Measurements from ENCODE around the gene JPH2. TPM values are rescaled to one million over a fixed set of nuclear protein-coding genes. Genes with fewer than 3 reads are reported as not detected.

The JPH2 gene
- total and polyA plus RNA-seq, 2 of the 4 experiments (the other 2 are of a cell fraction), result 0.44 to 0.54 TPM

- no TSS peak for BruUV-seq (replicated peaks)
- ChIA-PET POLR2A (ENCODE audit: unreplicated experiment) (no interaction called here), CTCF (no interaction called here)
These were observed 102.1 kb downstream of the JPH2 start for GRCh38 chr20:44084891-44085290.

More at GRCh38 chr20:44084891-44085290, 102.1 kb downstream of the JPH2 start:
- no peak overlapping the region for H2AFZ ChIP-seq (replicated peaks; ENCODE audit: low read length, poor library complexity)
- H3K9ac ChIP-seq (ENCODE audit: low read depth, low read length), result no peak overlapping the region
- in situ Hi-C loops (cut with MboI; ENCODE audit: low sequenced_read_pairs) (loop anchor here (5.0 kb wide), 2 partner anchors 333 to 548 kb away; no protein-coding TSS in a partner anchor), intact Hi-C loops (cut with micrococcal nuclease) (loop anchor here (5.0 kb wide), 1 partner anchor 623 kb away; no protein-coding TSS in a partner anchor), dilution Hi-C loops (cut with HindIII; ENCODE audit: low sequenced_read_pairs, unreplicated experiment) (no loop called here)
- no peak overlapping the region for H3K4ac ChIP-seq (ENCODE audit: low read depth, low read length)
- no peak overlapping the region for H3K14ac ChIP-seq (replicated peaks; ENCODE audit: low read depth, low read length)
- no peaks in the 10 kb centered on the region for H3K27me3 ChIP-seq (ENCODE audit: control insufficient read depth, insufficient read depth, low read length)
- H4K91ac ChIP-seq (ENCODE audit: insufficient read depth, low read depth, low read length), result no peak overlapping the region
- H4K20me1 ChIP-seq (ENCODE audit: insufficient read depth, low read length), result no peaks in the 10 kb centered on the region
- H3K9me3 ChIP-seq (ENCODE audit: control insufficient read depth, insufficient read depth, low read length), result no peaks in the 10 kb centered on the region
- no peak overlapping the region for H2BK20ac ChIP-seq (ENCODE audit: low read depth, low read length)
- no peak for DNase-seq
- peaks cover 4% of the 10 kb centered on the region for H3K9me1 ChIP-seq (ENCODE audit: insufficient read depth, low read length)
- H2AK9ac ChIP-seq (replicated peaks; ENCODE audit: low read depth, low read length, poor library complexity), result no peak overlapping the region
- no peaks in the 10 kb centered on the region for H3K36me3 ChIP-seq (ENCODE audit: control insufficient read depth, insufficient read depth, low read length)
- no peak overlapping the region for H3K4me2 ChIP-seq (ENCODE audit: low read depth, low read length)
- H3K18ac ChIP-seq (ENCODE audit: low read depth, low read length), result no peak overlapping the region
- no peak overlapping the region for H2BK5ac ChIP-seq (ENCODE audit: low read depth, low read length, poor library complexity, severe bottlenecking)
- no peak overlapping the region for H2AK5ac ChIP-seq (ENCODE audit: low read depth, low read length)
- ATAC-seq (ENCODE audit: low read depth), result no peak
- 96% methylated on average over 5 of the region's 7 CpGs; no CpG with 5 or more reads in 1 of the 2 experiments for WGBS, 2 experiments (ENCODE audit: extremely low coverage in 2 of 2, insufficient read length in 1 of 2)
- H3K4me3 ChIP-seq (ENCODE audit: insufficient read depth, low read depth, low read length), result no peak overlapping the region
- H2BK15ac ChIP-seq (ENCODE audit: low read depth, low read length), result no peak overlapping the region
- no peak overlapping the region for H3K56ac ChIP-seq (ENCODE audit: extremely low read depth, insufficient read depth, low read length)
- TF ChIP-seq NFE2L2 (IDR thresholded peaks at IDR 0.05; ENCODE audit: low read depth, low read length) (no peak), CEBPB (IDR thresholded peaks at IDR 0.05; ENCODE audit: low read depth, low read length) (no peak), FOS (IDR thresholded peaks at IDR 0.05; ENCODE audit: low read depth, low read length) (no peak), RAD21 (IDR thresholded peaks at IDR 0.05; ENCODE audit: low read length) (no peak), CHD1 (IDR thresholded peaks at IDR 0.05; ENCODE audit: low read depth, low read length) (no peak), SMC3 (IDR thresholded peaks at IDR 0.05; ENCODE audit: low read depth, low read length) (no peak), MAFK (IDR thresholded peaks at IDR 0.05; ENCODE audit: low read depth, low read length) (no peak), RFX5 (IDR thresholded peaks at IDR 0.05; ENCODE audit: low read depth, low read length) (no peak), POLR2A (IDR thresholded peaks at IDR 0.05; ENCODE audit: low read depth, low read length) (no peak), USF2 (IDR thresholded peaks at IDR 0.05; ENCODE audit: low read depth, low read length) (no peak), BHLHE40 (IDR thresholded peaks at IDR 0.05; ENCODE audit: low read depth, low read length) (no peak), RCOR1 (IDR thresholded peaks at IDR 0.05; ENCODE audit: insufficient replicate concordance, low read length) (no peak), CTCF (conservative IDR thresholded peaks at IDR 0.05; ENCODE audit: low read depth, low read length) (no peak)
- H3K4me1 ChIP-seq (ENCODE audit: control insufficient read depth, insufficient read depth, low read length), result peaks cover 10% of the 10 kb centered on the region
- no peak overlapping the region for H3K27ac ChIP-seq (ENCODE audit: insufficient read depth, low read length)
- no peak overlapping the region for H4K8ac ChIP-seq (ENCODE audit: low read depth in 2 of 2, low read length in 2 of 2)
- no peaks in the 10 kb centered on the region for H3K79me1 ChIP-seq (ENCODE audit: low read depth in 1 of 2, low read length in 2 of 2)
- H3K23ac ChIP-seq (ENCODE audit: low read depth, low read length), result no peak overlapping the region
- H4K5ac ChIP-seq (ENCODE audit: low read depth, low read length), result no peak overlapping the region
- H2BK120ac ChIP-seq (ENCODE audit: low read depth, low read length), result no peak overlapping the region
